Activated CD8-positive, alpha-beta memory T cell treated with anti-CD3 and anti-CD28 coated beads for 36 hours (primary cell): Measurements from ENCODE around the gene UVRAG. TPM values are rescaled to one million over a fixed set of nuclear protein-coding genes. Genes with fewer than 3 reads are reported as not detected.

Experiments
- CTCF ChIA-PET: fragments of 350-600 bp; sonication (Branson Sonifier 250); formaldehyde crosslinking; loops from one replicate; lab custom pipeline; 2021; ENCODE audit warnings: antibody characterized with exemption; lab: Charles Lee
- POLR2A ChIA-PET: fragments of 350-600 bp; sonication (Branson Sonifier 250); formaldehyde crosslinking; loops from one replicate; lab custom pipeline; 2021; ENCODE audit warnings: antibody characterized with exemption; lab: Charles Lee
- total RNA-seq, 2 experiments: library from RNA; stranded (reverse); gene quantifications; one replicate each; pipeline ENCODE4 v1.2.3, GENCODE V29; 2021

The UVRAG gene
- total RNA-seq, 2 experiments from 2014 or later, result 15.7 to 16.4 TPM

GRCh38 chr11:75801362-75802020, 13.5 kb upstream of the UVRAG start:
- ChIA-PET CTCF (interaction anchor here (0.8 to 3.4 kb wide), 3 partner anchors 16 to 351 kb away, joined by 4 to 16 read pairs (median 7); no protein-coding TSS in a partner anchor), POLR2A (no interaction called here)

GRCh38 chr11:75802021-75802912, 12.7 kb upstream of the UVRAG start:
- ChIA-PET CTCF (interaction anchor here (0.8 to 3.4 kb wide), 7 partner anchors 10 to 350 kb away, joined by 4 to 16 read pairs (median 7); no protein-coding TSS in a partner anchor), POLR2A (no interaction called here)

GRCh38 chr11:75802913-75803820, 11.8 kb upstream of the UVRAG start:
- CTCF ChIA-PET, result interaction anchor here (0.6 to 3.4 kb wide), 10 partner anchors 10 to 349 kb away, joined by 3 to 16 read pairs (median 7); no protein-coding TSS in a partner anchor
- POLR2A ChIA-PET, result no interaction called here

GRCh38 chr11:75809111-75809510, 5.9 kb upstream of the UVRAG start:
- ChIA-PET POLR2A (no interaction called here), CTCF (interaction anchor here (2.0 kb wide), 1 partner anchor 344 kb away, joined by 4 read pairs; no protein-coding TSS in a partner anchor)

GRCh38 chr11:75809991-75810390, 5.0 kb upstream of the UVRAG start:
- ChIA-PET POLR2A (no interaction called here), CTCF (interaction anchor here (1.4 kb wide), 1 partner anchor 58 kb away, joined by 5 read pairs; no protein-coding TSS in a partner anchor)

- ChIA-PET POLR2A (no interaction called here), CTCF (interaction anchor here (1.4 kb wide), 2 partner anchors 19 to 57 kb away, joined by 3 to 5 read pairs; no protein-coding TSS in a partner anchor)
Observed at GRCh38 chr11:75810637-75811390, 4.2 kb upstream of the UVRAG start.

GRCh38 chr11:75811485-75811884, 3.5 kb upstream of the UVRAG start:
- ChIA-PET CTCF (interaction anchor here (1.4 kb wide), 1 partner anchor 20 kb away, joined by 3 read pairs; no protein-coding TSS in a partner anchor), POLR2A (no interaction called here)

- ChIA-PET POLR2A (no interaction called here), CTCF (interaction anchor here (0.6 to 1.2 kb wide), 2 partner anchors 10 to 56 kb away, joined by 3 to 7 read pairs; no protein-coding TSS in a partner anchor)
Observed at GRCh38 chr11:75812542-75813040, 2.4 kb upstream of the UVRAG start.

- ChIA-PET POLR2A (no interaction called here), CTCF (interaction anchor here (1.2 to 1.5 kb wide), 2 partner anchors 10 kb away, joined by 7 to 8 read pairs; no protein-coding TSS in a partner anchor)
Observed at GRCh38 chr11:75813124-75813523, 1.9 kb upstream of the UVRAG start.

- ChIA-PET POLR2A (no interaction called here), CTCF (interaction anchor here (1.1 to 1.5 kb wide), 2 partner anchors 11 to 279 kb away, joined by 3 to 8 read pairs; no protein-coding TSS in a partner anchor)
Observed at GRCh38 chr11:75813622-75814039, 1.4 kb upstream of the UVRAG start.

GRCh38 chr11:75814363-75814676, 690 bp upstream of the UVRAG start:
- POLR2A ChIA-PET, result no interaction called here
- CTCF ChIA-PET, result interaction anchor here (1.1 to 1.5 kb wide), 2 partner anchors 11 to 280 kb away, joined by 3 to 8 read pairs; no protein-coding TSS in a partner anchor

- POLR2A ChIA-PET, result interaction anchor here (0.5 kb wide), 1 partner anchor 1946 kb away, joined by 4 read pairs; no protein-coding TSS in a partner anchor
Observed at GRCh38 chr11:75815345-75816168, 547 bp downstream of the UVRAG start.

GRCh38 chr11:75816561-75817239, 1.7 kb downstream of the UVRAG start:
- CTCF ChIA-PET, result interaction anchor here (1.0 kb wide), 1 partner anchor 15 kb away, joined by 4 read pairs; no protein-coding TSS in a partner anchor

More at GRCh38 chr11:75815345-75816168, 547 bp downstream of the UVRAG start:
- CTCF ChIA-PET, result interaction anchor here (0.8 kb wide), 1 partner anchor 1044 kb away, joined by 3 read pairs; no protein-coding TSS in a partner anchor

GRCh38 chr11:75820645-75821044, 5.6 kb downstream of the UVRAG start:
- CTCF ChIA-PET, result interaction anchor here (0.7 kb wide), 1 partner anchor 97 kb away, joined by 3 read pairs; no protein-coding TSS in a partner anchor
- POLR2A ChIA-PET, result no interaction called here

More at GRCh38 chr11:75816561-75817239, 1.7 kb downstream of the UVRAG start:
- POLR2A ChIA-PET, result no interaction called here

GRCh38 chr11:75821202-75821601, 6.2 kb downstream of the UVRAG start:
- ChIA-PET POLR2A (no interaction called here), CTCF (no interaction called here)

- ChIA-PET CTCF (no interaction called here), POLR2A (no interaction called here)
Observed at GRCh38 chr11:75822541-75822940, 7.5 kb downstream of the UVRAG start.
